ENCODE measurements around the gene KLHL20.
"Not testable (repeated sequence)": the region's sequence is repeated elsewhere in the genome, so short reads cannot be mapped to it uniquely, and the experiment has no call there.

Gene KLHL20

GRCh38 chr1:173682184-173682583 lies 32.6 kb upstream of the KLHL20 start:
- H3F3A ChIP-seq (ENCODE audit: control insufficient read depth, insufficient read depth), result no peaks in the 10 kb centered on the region
- no peaks in the 10 kb centered on the region for H3K4me1 ChIP-seq (ENCODE audit: control insufficient read depth, low read length)
- no peaks in the 10 kb centered on the region for H3K36me3 ChIP-seq (ENCODE audit: control insufficient read depth, low read length)
- no peaks in the 10 kb centered on the region for H3K79me2 ChIP-seq (ENCODE audit: control insufficient read depth, low read length)
- no peak overlapping the region for H3K4me3 ChIP-seq (ENCODE audit: low read length)
- TF ChIP-seq EZH2phosphoT487 (IDR thresholded peaks at IDR 0.05; ENCODE audit: borderline replicate concordance, low read length) (no peak), CTCF (IDR thresholded peaks at IDR 0.05; ENCODE audit: low read depth, low read length, poor library complexity, severe bottlenecking) (no peak)
- H3K9me2 ChIP-seq (replicated peaks; ENCODE audit: control insufficient read depth, low read length), result no peaks in the 10 kb centered on the region
- H3K27ac ChIP-seq (ENCODE audit: low read depth, low read length), result no peak overlapping the region
- no peaks in the 10 kb centered on the region for H3K9me3 ChIP-seq (ENCODE audit: control insufficient read depth, insufficient read depth, low read length)
- no peak overlapping the region for H3K4me2 ChIP-seq (ENCODE audit: low read length)
- no peaks in the 10 kb centered on the region for H3K27me3 ChIP-seq (ENCODE audit: control insufficient read depth, low read length)
- no peaks in the 10 kb centered on the region for H4K20me1 ChIP-seq (ENCODE audit: control insufficient read depth, insufficient read depth, low read depth, low read length)

GRCh38 chr1:173683838-173684237 lies 30.9 kb upstream of the KLHL20 start:
- not testable (repeated sequence) for H3K9me3 ChIP-seq (ENCODE audit: control insufficient read depth, insufficient read depth, low read length); H4K20me1 ChIP-seq (ENCODE audit: control insufficient read depth, insufficient read depth, low read depth, low read length); H3K4me3 ChIP-seq (ENCODE audit: low read length); H3K27ac ChIP-seq (ENCODE audit: low read depth, low read length); H3K4me2 ChIP-seq (ENCODE audit: low read length); H3K4me1 ChIP-seq (ENCODE audit: control insufficient read depth, low read length); H3K27me3 ChIP-seq (ENCODE audit: control insufficient read depth, low read length); H3K79me2 ChIP-seq (ENCODE audit: control insufficient read depth, low read length); H3K9me2 ChIP-seq (replicated peaks; ENCODE audit: control insufficient read depth, low read length); H3F3A ChIP-seq (ENCODE audit: control insufficient read depth, insufficient read depth); H3K36me3 ChIP-seq (ENCODE audit: control insufficient read depth, low read length)

- not testable (repeated sequence) for H3K79me2 ChIP-seq (ENCODE audit: control insufficient read depth, low read length); H3K4me2 ChIP-seq (ENCODE audit: low read length); H3F3A ChIP-seq (ENCODE audit: control insufficient read depth, insufficient read depth); H3K9me3 ChIP-seq (ENCODE audit: control insufficient read depth, insufficient read depth, low read length); H3K36me3 ChIP-seq (ENCODE audit: control insufficient read depth, low read length); H3K27me3 ChIP-seq (ENCODE audit: control insufficient read depth, low read length); H3K9me2 ChIP-seq (replicated peaks; ENCODE audit: control insufficient read depth, low read length); H3K4me3 ChIP-seq (ENCODE audit: low read length); H3K27ac ChIP-seq (ENCODE audit: low read depth, low read length); H4K20me1 ChIP-seq (ENCODE audit: control insufficient read depth, insufficient read depth, low read depth, low read length)
- H3K4me1 ChIP-seq (ENCODE audit: control insufficient read depth, low read length), result peaks cover 10% of the 10 kb centered on the region
These were observed 29.7 kb upstream of the KLHL20 start for GRCh38 chr1:173685121-173685520.

DNA sequence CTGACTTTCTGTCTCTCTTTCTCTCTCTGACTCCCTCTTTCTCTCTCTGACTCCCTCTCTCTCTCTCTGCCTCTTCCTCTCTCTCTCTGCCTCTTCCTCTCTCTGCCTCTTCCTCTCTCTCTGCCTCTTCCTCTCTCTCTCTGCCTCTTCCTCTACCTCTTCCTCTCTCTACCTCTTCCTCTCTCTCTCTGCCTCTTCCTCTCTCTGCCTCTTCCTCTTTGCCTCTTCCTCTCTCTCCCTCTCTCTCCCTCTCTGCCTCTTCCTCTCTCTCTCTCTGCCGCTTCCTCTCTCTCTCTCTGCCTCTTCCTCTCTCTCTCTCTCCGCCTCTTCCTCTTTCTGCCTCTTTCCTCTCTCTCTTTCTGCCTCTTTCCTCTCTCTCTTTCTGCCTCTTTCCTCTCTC lies 26.5 kb upstream of the KLHL20 start:
- H3K27ac ChIP-seq (ENCODE audit: low read depth, low read length), result no peak overlapping the region
- H4K20me1 ChIP-seq (ENCODE audit: control insufficient read depth, insufficient read depth, low read depth, low read length), result no peaks in the 10 kb centered on the region
- no peaks in the 10 kb centered on the region for H3K9me2 ChIP-seq (replicated peaks; ENCODE audit: control insufficient read depth, low read length)
- no peaks in the 10 kb centered on the region for H3K27me3 ChIP-seq (ENCODE audit: control insufficient read depth, low read length)
- H3K4me2 ChIP-seq (ENCODE audit: low read length), result peak overlapping the region; percentile 3; the same call in 1 of the 2 replicates
- no peak overlapping the region for H3K4me3 ChIP-seq (ENCODE audit: low read length)
- H3K79me2 ChIP-seq (ENCODE audit: control insufficient read depth, low read length), result no peaks in the 10 kb centered on the region
- H3F3A ChIP-seq (ENCODE audit: control insufficient read depth, insufficient read depth), result peaks cover 3% of the 10 kb centered on the region
- no peaks in the 10 kb centered on the region for H3K36me3 ChIP-seq (ENCODE audit: control insufficient read depth, low read length)
- no peaks in the 10 kb centered on the region for H3K9me3 ChIP-seq (ENCODE audit: control insufficient read depth, insufficient read depth, low read length)
- peaks cover 10% of the 10 kb centered on the region for H3K4me1 ChIP-seq (ENCODE audit: control insufficient read depth, low read length)
- no peak for TF ChIP-seq CTCF (IDR thresholded peaks at IDR 0.05; ENCODE audit: low read depth, low read length, poor library complexity, severe bottlenecking)
- TF ChIP-seq EZH2phosphoT487 (IDR thresholded peaks at IDR 0.05; ENCODE audit: borderline replicate concordance, low read length), result no peak
